GM20000 (cell line): ENCODE measurements around the gene URI1.

Source experiments
- DNase-seq: peaks from one replicate; pipeline ENCODE4 v3.0.0; 2012; ENCODE audit warnings: low spot score
- CTCF ChIP-seq: IDR thresholded peaks from 2 replicates; pipeline ENCODE4 v1.5.1; 2012; ENCODE audit warnings: mild to moderate bottlenecking, control low read depth; ENCODE audit errors: extremely low read depth, missing control alignments

The URI1 gene

GRCh38 chr19:30049846-30050667 lies 108.0 kb downstream of the URI1 start:
- no peak for TF ChIP-seq CTCF
- DNase-seq = no peak

- TF ChIP-seq CTCF = no peak
- no peak for DNase-seq
Observed at GRCh38 chr19:30052122-30053075, 110.4 kb downstream of the URI1 start.

GRCh38 chr19:30053558-30053957 lies 111.5 kb downstream of the URI1 start:
- no peak for TF ChIP-seq CTCF
- no peak for DNase-seq

- no peak for TF ChIP-seq CTCF
- DNase-seq = no peak
Observed at GRCh38 chr19:30054210-30054609, 112.2 kb downstream of the URI1 start.

GRCh38 chr19:30056580-30056979 lies 114.5 kb downstream of the URI1 start:
- no peak for DNase-seq
- TF ChIP-seq CTCF = no peak

GRCh38 chr19:30059741-30060457 lies 117.9 kb downstream of the URI1 start:
- no peak for DNase-seq
- no peak for TF ChIP-seq CTCF
